DOHH2 (cell line): ENCODE data around the gene DOK7.

ENCODE experiments used
- H3F3A ChIP-seq: fragments of 200-600 bp; sonication (generic), shearing (Covaris generic); 2 replicates; pipeline ENCODE4 v1.6.0; 2016; ENCODE audit warnings: antibody characterized with exemption, mild to moderate bottlenecking; ENCODE audit not compliant: control insufficient read depth, insufficient read depth
- H3K27ac ChIP-seq: fragments of 200-600 bp; sonication (generic); 2 replicates; pipeline ENCODE4 v1.5.1; 2014; ENCODE audit warnings: low read depth, mild to moderate bottlenecking, low read length, moderate library complexity
- H3K27me3 ChIP-seq: fragments of 200-600 bp; sonication (generic); 2 replicates; pipeline ENCODE4 v1.6.1; 2014; ENCODE audit warnings: mild to moderate bottlenecking, low read length, mixed read lengths; ENCODE audit not compliant: control insufficient read depth
- H3K36me3 ChIP-seq: fragments of 200-600 bp; sonication (generic); 2 replicates; pipeline ENCODE4 v1.6.1; 2014; ENCODE audit warnings: mild to moderate bottlenecking, low read length, moderate library complexity, mixed read lengths; ENCODE audit not compliant: control insufficient read depth
- H3K4me1 ChIP-seq: fragments of 200-600 bp; sonication (generic); 2 replicates; pipeline ENCODE4 v1.6.1; 2014; ENCODE audit warnings: mild to moderate bottlenecking, low read length, mixed read lengths; ENCODE audit not compliant: control insufficient read depth
- H3K4me2 ChIP-seq: fragments of 200-600 bp; sonication (generic); 2 replicates; pipeline ENCODE4 v1.6.0; 2014; ENCODE audit warnings: mild to moderate bottlenecking, low read length, moderate library complexity
- H3K4me3 ChIP-seq: fragments of 200-600 bp; sonication (generic); 2 replicates; pipeline ENCODE4 v1.5.1; 2014; ENCODE audit warnings: mild to moderate bottlenecking, low read length, mixed read lengths
- H3K79me2 ChIP-seq: fragments of 200-600 bp; sonication (generic); 2 replicates; pipeline ENCODE4 v1.6.1; 2014; ENCODE audit warnings: mild to moderate bottlenecking, low read length, mixed read lengths; ENCODE audit not compliant: control insufficient read depth
- H3K9me2 ChIP-seq: fragments of 200-600 bp; sonication (generic); replicated peaks from 2 replicates; pipeline ENCODE4 v1.6.1; 2014; ENCODE audit warnings: mild to moderate bottlenecking, low read length, mixed read lengths; ENCODE audit not compliant: control insufficient read depth
- H3K9me3 ChIP-seq: fragments of 200-600 bp; sonication (generic); 2 replicates; pipeline ENCODE4 v1.6.1; 2014; ENCODE audit warnings: antibody characterized with exemption, low read length, mixed read lengths; ENCODE audit not compliant: control insufficient read depth, insufficient read depth
- H4K20me1 ChIP-seq: fragments of 200-600 bp; sonication (generic); 2 replicates; pipeline ENCODE4 v1.6.0; 2014; ENCODE audit warnings: low read depth, mild to moderate bottlenecking, antibody characterized with exemption, low read length, moderate library complexity; ENCODE audit not compliant: control insufficient read depth, insufficient read depth
- EZH2phosphoT487 ChIP-seq: fragments of 200-600 bp; sonication (generic); IDR thresholded peaks from 2 replicates; pipeline ENCODE4 v1.6.1; 2017; ENCODE audit warnings: borderline replicate concordance, mild to moderate bottlenecking, antibody characterized with exemption, low read length, moderate library complexity, mixed read lengths
- TF ChIP-seq, protein P1 (sequence below): fragments of 200-600 bp; sonication (generic); IDR thresholded peaks from one replicate; pipeline ENCODE4 v1.5.1; 2014; ENCODE audit warnings: antibody characterized with exemption, mild to moderate bottlenecking, low read depth, low read length; ENCODE audit not compliant: poor library complexity, severe bottlenecking

Gene DOK7

DNA sequence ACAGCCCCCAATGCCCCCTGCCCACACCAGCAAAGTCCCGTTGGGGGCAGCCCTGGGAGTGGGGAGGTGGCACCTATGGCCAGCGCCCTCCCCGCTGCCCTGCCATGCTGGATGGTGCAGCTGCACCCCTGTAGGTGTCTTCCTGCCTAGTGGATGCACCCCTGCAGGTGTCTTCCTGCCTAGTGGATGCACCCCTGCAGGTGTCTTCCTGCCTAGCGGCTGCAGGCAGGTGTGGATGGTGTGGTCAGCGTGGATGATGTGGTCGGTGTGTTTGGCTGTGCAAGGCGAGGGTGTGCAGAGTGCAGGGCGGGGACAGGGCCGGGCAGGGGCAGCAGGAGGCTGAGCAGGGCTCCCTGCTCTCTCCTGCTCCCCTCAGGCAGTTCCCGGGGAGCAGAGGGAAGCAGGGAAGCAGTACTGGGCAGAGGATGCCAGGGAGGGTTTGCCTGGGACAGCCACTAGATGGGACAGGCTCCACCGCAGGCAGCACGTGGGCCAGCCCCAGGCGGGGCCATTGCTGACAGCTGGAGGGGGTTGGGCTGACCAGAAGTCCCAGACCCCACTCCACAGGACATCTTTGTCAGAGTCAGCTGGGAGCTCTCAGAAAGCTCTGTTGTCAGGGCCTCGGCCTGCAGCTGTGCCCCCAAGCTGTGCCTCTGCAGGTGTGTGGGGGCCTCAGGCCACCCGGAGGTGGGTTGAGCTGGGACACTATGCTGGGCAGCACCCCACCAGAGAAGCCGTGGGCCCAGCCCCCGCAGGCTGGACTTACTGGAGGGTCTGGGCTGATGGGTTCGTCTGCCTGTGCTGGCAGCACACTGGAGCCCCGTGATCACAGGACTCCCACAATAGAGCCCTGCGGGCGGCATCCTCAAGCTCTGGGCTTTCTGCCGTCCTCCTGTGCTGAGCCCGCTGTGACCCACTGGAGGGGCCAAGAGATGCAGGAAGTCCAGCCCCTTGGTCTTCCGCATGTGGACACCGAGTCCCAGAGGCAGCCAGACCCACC lies 23.7 kb downstream of the DOK7 start:
- TF ChIP-seq, protein P1, sequence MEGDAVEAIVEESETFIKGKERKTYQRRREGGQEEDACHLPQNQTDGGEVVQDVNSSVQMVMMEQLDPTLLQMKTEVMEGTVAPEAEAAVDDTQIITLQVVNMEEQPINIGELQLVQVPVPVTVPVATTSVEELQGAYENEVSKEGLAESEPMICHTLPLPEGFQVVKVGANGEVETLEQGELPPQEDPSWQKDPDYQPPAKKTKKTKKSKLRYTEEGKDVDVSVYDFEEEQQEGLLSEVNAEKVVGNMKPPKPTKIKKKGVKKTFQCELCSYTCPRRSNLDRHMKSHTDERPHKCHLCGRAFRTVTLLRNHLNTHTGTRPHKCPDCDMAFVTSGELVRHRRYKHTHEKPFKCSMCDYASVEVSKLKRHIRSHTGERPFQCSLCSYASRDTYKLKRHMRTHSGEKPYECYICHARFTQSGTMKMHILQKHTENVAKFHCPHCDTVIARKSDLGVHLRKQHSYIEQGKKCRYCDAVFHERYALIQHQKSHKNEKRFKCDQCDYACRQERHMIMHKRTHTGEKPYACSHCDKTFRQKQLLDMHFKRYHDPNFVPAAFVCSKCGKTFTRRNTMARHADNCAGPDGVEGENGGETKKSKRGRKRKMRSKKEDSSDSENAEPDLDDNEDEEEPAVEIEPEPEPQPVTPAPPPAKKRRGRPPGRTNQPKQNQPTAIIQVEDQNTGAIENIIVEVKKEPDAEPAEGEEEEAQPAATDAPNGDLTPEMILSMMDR: no peak
- no peak for TF ChIP-seq EZH2phosphoT487
- Histone ChIP-seq H3K36me3 (no peaks in the 10 kb centered on the region), H3F3A (no peaks in the 10 kb centered on the region), H3K4me1 (peaks cover 35% of the 10 kb centered on the region), H3K4me2 (no peak overlapping the region), H3K4me3 (no peak overlapping the region), H3K9me3 (no peaks in the 10 kb centered on the region), H3K9me2 (no peaks in the 10 kb centered on the region), H3K27me3 (peaks cover 57% of the 10 kb centered on the region), H3K27ac (no peak overlapping the region), H3K79me2 (no peaks in the 10 kb centered on the region), H4K20me1 (no peaks in the 10 kb centered on the region)

DNA sequence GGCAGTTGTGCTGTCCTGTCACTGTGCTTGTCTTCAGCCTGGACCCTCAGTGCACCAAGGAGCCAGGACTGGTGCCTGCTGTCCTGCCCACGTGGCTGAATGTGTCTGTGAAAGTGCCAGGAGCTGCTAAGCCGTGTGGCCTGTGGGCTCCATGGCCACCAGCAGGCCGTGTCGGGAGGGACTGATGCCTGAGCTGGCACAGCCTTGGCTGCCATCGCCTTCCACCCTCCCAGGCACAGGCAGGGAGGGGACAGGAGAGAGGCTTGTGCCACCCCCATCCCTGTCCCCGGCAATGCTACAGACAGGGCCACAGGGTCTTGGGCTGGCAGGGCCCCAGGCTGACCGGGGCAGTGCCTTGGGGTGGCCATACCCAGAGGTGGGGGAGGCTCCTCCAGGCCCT lies 24.8 kb downstream of the DOK7 start:
- Histone ChIP-seq H3K27me3 (peaks cover 50% of the 10 kb centered on the region), H4K20me1 (no peaks in the 10 kb centered on the region), H3K36me3 (no peaks in the 10 kb centered on the region), H3K4me3 (no peak overlapping the region), H3K4me2 (no peak overlapping the region), H3K9me3 (no peaks in the 10 kb centered on the region), H3F3A (no peaks in the 10 kb centered on the region), H3K4me1 (peaks cover 35% of the 10 kb centered on the region), H3K27ac (no peak overlapping the region), H3K9me2 (no peaks in the 10 kb centered on the region), H3K79me2 (no peaks in the 10 kb centered on the region)
- no peak for TF ChIP-seq EZH2phosphoT487
- TF ChIP-seq, protein P1: no peak

DNA sequence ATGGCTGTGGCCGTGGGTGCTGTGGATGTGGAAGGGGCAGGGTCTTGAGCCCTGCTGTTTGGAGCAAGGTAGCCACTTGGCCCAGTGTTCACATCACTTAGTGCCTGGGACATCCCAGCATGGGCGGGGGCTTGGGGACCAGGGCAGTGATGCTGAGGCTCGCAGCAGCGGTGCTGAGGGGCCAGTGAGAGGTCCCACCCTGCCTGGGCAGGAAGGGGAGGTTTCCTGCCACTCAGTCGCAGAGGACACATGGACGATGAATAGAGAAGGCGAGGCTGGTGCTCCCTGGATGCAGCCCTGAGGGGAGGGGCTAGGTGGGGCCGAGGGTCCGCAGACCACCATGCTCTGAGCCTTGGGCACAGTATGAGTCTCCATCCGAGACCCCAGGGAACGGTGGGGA lies 25.7 kb downstream of the DOK7 start:
- no peaks in the 10 kb centered on the region for H3F3A ChIP-seq
- no peaks in the 10 kb centered on the region for H3K36me3 ChIP-seq
- H3K4me1 ChIP-seq: peaks cover 34% of the 10 kb centered on the region
- H3K4me2 ChIP-seq: no peak overlapping the region
- H3K4me3 ChIP-seq: no peak overlapping the region
- H3K27me3 ChIP-seq: peaks cover 42% of the 10 kb centered on the region
- no peaks in the 10 kb centered on the region for H4K20me1 ChIP-seq
- H3K9me2 ChIP-seq: no peaks in the 10 kb centered on the region
- H3K27ac ChIP-seq: no peak overlapping the region
- no peaks in the 10 kb centered on the region for H3K9me3 ChIP-seq
- no peaks in the 10 kb centered on the region for H3K79me2 ChIP-seq
- TF ChIP-seq, protein P1: no peak
- TF ChIP-seq EZH2phosphoT487: no peak
